Measurements from ENCODE around the gene HTATSF1. TPM values are rescaled to one million over a fixed set of nuclear protein-coding genes. Genes with fewer than 3 reads are reported as not detected.
A peak's percentile ranks its signal among the peaks of the same experiment; 100 is the strongest.

The HTATSF1 gene
- polyA plus RNA-seq, 2 of the 4 experiments (the other 2 are of a cell fraction), result 5.0 to 82.3 TPM

DNA sequence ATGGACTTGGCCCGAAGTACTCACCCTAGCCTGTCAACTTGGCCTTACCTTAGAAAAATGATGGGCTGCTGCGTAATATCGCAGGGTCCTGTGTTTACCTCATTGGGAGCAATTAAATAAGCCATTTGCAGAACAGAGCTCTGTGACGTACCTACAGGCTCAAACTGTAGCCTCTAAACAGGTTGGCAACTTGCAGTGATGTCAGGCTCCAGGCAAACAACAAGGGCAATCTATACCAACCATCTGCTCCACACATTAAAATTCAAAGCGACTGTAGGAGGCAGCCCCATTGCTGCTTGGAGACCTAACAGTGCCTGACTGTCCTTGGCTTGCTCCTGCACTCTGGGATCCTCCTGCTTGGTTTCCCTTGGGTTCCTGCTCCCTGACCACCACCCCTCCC lies 51.8 kb downstream of the HTATSF1 start:
- Histone ChIP-seq H3K4me2 (no peak overlapping the region), H3K4me1 (no peaks in the 10 kb centered on the region), H3K4me3 (no peak overlapping the region), H3K9me3 (no peaks in the 10 kb centered on the region), H3K27ac (no peak overlapping the region)
- ATAC-seq, result no peak
- FAIRE-seq, result no peak
- ChIA-PET CTCF (no interaction called here), POLR2A (no interaction called here)
- TF ChIP-seq CHD4 (IDR thresholded peaks at IDR 0.05; ENCODE audit: borderline replicate concordance) (no peak), EHMT2 (IDR thresholded peaks at IDR 0.05; ENCODE audit: low read depth) (no peak), NFE2L2 (conservative IDR thresholded peaks at IDR 0.05; ENCODE audit: low read length) (no peak), GATA3 (IDR thresholded peaks at IDR 0.05; ENCODE audit: borderline replicate concordance) (no peak), EHF (CRISPR knock-in tag; IDR thresholded peaks at IDR 0.05) (no peak), HOXA7 (CRISPR knock-in tag; IDR thresholded peaks at IDR 0.05) (no peak), CEBPB (IDR thresholded peaks at IDR 0.05) (no peak), HOXB5 (CRISPR knock-in tag; IDR thresholded peaks at IDR 0.05) (no peak), PHF8 (IDR thresholded peaks at IDR 0.05; ENCODE audit: borderline replicate concordance, low read depth) (no peak), HEYL (CRISPR knock-in tag; IDR thresholded peaks at IDR 0.05) (no peak), TFCP2L1 (CRISPR knock-in tag; IDR thresholded peaks at IDR 0.05) (no peak), FOSB (CRISPR knock-in tag; IDR thresholded peaks at IDR 0.05) (no peak), ZSCAN20 (CRISPR knock-in tag; IDR thresholded peaks at IDR 0.05) (no peak), JUN (IDR thresholded peaks at IDR 0.05) (no peak)
- TF ChIP-seq, protein P1, sequence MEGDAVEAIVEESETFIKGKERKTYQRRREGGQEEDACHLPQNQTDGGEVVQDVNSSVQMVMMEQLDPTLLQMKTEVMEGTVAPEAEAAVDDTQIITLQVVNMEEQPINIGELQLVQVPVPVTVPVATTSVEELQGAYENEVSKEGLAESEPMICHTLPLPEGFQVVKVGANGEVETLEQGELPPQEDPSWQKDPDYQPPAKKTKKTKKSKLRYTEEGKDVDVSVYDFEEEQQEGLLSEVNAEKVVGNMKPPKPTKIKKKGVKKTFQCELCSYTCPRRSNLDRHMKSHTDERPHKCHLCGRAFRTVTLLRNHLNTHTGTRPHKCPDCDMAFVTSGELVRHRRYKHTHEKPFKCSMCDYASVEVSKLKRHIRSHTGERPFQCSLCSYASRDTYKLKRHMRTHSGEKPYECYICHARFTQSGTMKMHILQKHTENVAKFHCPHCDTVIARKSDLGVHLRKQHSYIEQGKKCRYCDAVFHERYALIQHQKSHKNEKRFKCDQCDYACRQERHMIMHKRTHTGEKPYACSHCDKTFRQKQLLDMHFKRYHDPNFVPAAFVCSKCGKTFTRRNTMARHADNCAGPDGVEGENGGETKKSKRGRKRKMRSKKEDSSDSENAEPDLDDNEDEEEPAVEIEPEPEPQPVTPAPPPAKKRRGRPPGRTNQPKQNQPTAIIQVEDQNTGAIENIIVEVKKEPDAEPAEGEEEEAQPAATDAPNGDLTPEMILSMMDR (IDR thresholded peaks at IDR 0.05), result no peak
- TF ChIP-seq, protein P2, sequence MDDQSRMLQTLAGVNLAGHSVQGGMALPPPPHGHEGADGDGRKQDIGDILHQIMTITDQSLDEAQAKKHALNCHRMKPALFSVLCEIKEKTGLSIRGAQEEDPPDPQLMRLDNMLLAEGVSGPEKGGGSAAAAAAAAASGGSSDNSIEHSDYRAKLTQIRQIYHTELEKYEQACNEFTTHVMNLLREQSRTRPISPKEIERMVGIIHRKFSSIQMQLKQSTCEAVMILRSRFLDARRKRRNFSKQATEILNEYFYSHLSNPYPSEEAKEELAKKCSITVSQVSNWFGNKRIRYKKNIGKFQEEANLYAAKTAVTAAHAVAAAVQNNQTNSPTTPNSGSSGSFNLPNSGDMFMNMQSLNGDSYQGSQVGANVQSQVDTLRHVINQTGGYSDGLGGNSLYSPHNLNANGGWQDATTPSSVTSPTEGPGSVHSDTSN (IDR thresholded peaks at IDR 0.05), result no peak
- TF ChIP-seq, protein P3, sequence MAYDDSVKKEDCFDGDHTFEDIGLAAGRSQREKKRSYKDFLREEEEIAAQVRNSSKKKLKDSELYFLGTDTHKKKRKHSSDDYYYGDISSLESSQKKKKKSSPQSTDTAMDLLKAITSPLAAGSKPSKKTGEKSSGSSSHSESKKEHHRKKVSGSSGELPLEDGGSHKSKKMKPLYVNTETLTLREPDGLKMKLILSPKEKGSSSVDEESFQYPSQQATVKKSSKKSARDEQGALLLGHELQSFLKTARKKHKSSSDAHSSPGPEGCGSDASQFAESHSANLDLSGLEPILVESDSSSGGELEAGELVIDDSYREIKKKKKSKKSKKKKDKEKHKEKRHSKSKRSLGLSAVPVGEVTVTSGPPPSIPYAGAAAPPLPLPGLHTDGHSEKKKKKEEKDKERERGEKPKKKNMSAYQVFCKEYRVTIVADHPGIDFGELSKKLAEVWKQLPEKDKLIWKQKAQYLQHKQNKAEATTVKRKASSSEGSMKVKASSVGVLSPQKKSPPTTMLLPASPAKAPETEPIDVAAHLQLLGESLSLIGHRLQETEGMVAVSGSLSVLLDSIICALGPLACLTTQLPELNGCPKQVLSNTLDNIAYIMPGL (CRISPR knock-in tag; IDR thresholded peaks at IDR 0.05; ENCODE audit: borderline replicate concordance), result no peak
- TF ChIP-seq, protein P4, sequence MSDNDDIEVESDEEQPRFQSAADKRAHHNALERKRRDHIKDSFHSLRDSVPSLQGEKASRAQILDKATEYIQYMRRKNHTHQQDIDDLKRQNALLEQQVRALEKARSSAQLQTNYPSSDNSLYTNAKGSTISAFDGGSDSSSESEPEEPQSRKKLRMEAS (IDR thresholded peaks at IDR 0.05), result no peak
- TF ChIP-seq, protein P5, sequence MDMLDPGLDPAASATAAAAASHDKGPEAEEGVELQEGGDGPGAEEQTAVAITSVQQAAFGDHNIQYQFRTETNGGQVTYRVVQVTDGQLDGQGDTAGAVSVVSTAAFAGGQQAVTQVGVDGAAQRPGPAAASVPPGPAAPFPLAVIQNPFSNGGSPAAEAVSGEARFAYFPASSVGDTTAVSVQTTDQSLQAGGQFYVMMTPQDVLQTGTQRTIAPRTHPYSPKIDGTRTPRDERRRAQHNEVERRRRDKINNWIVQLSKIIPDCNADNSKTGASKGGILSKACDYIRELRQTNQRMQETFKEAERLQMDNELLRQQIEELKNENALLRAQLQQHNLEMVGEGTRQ (IDR thresholded peaks at IDR 0.05), result no peak
- no peak for DNase-seq (ENCODE audit: low read depth in 1 of 2, low spot score in 1 of 2)
- whole genome bisulfite sequencing (ENCODE audit: missing lambda C conversion rate), result 48% methylated on average over 5 of the region's 5 CpGs

DNA sequence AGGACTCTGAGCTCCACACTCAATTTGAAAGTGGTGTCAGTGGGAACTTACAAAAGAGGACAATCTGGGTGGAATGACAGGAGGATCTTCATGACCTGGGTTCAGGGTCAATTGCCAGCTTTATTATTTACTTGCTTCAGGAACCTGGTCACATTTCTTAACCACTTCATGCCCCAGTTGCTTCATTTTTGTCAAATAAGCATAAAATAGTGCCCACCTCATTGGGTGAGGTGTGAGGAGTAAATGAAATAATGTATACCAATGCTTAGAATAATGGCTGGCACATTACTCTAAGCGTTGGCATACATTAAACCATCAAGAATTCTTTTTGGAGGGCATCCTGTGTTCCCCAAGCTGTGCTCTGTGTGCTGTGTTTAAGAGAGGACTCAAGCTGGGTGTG lies 54.0 kb downstream of the HTATSF1 start:
- CTCF ChIA-PET, result no interaction called here
- Histone ChIP-seq H3K4me1 (no peaks in the 10 kb centered on the region), H3K27ac (no peak overlapping the region), H3K9me3 (no peaks in the 10 kb centered on the region), H3K4me3 (no peak overlapping the region), H3K4me2 (no peak overlapping the region)
- POLR2A ChIA-PET, result no interaction called here
- ATAC-seq, result no peak
- no peak for FAIRE-seq
- no peak for DNase-seq (ENCODE audit: low read depth in 1 of 2, low spot score in 1 of 2)
- WGBS (ENCODE audit: missing lambda C conversion rate), result 0% methylated on average over 1 of the region's 1 CpG
- no peak for TF ChIP-seq CBX2 (IDR thresholded peaks at IDR 0.05; ENCODE audit: borderline replicate concordance, low read depth)
- TF ChIP-seq TP53 (CRISPR knock-in tag; IDR thresholded peaks at IDR 0.05), result no peak
- TF ChIP-seq MAFK (IDR thresholded peaks at IDR 0.05; ENCODE audit: partially characterized antibody), result peak; percentile 51
